ENCODE measurements around the gene CLSTN2. TPM values are rescaled to one million over a fixed set of nuclear protein-coding genes. Genes with fewer than 3 reads are reported as not detected.

The CLSTN2 gene
- polyA plus RNA-seq, 12 donors: 2.5 to 5.7 (median 3.4) TPM; not detected in 1

GRCh38 chr3:140453750-140454149 is 518.8 kb downstream of the CLSTN2 start:
- DNase-seq: no peak

GRCh38 chr3:140455521-140456214 is 520.7 kb downstream of the CLSTN2 start:
- no peak for DNase-seq

GRCh38 chr3:140456974-140457373 is 522.0 kb downstream of the CLSTN2 start:
- DNase-seq: no peak

- no peak for DNase-seq
These were observed 524.5 kb downstream of the CLSTN2 start for GRCh38 chr3:140459462-140459861.

- DNase-seq: no peak
These were observed 526.3 kb downstream of the CLSTN2 start for GRCh38 chr3:140461250-140461649.

- no peak for DNase-seq
These were observed 528.4 kb downstream of the CLSTN2 start for GRCh38 chr3:140463355-140463754.

- no peak for DNase-seq
These were observed 531.0 kb downstream of the CLSTN2 start for GRCh38 chr3:140465988-140466387.

- no peak for DNase-seq
These were observed 531.5 kb downstream of the CLSTN2 start for GRCh38 chr3:140466535-140466934.

GRCh38 chr3:140467104-140467577 is 532.2 kb downstream of the CLSTN2 start:
- DNase-seq: no peak

GRCh38 chr3:140467796-140468315 is 532.9 kb downstream of the CLSTN2 start:
- DNase-seq: no peak

GRCh38 chr3:140468407-140468806 is 533.4 kb downstream of the CLSTN2 start:
- no peak for DNase-seq

- no peak for DNase-seq
These were observed 534.5 kb downstream of the CLSTN2 start for GRCh38 chr3:140469491-140469890.

- DNase-seq: no peak
These were observed 535.2 kb downstream of the CLSTN2 start for GRCh38 chr3:140470211-140470610.

- DNase-seq: no peak
These were observed 536.0 kb downstream of the CLSTN2 start for GRCh38 chr3:140470962-140471361.

- DNase-seq: no peak
These were observed 537.5 kb downstream of the CLSTN2 start for GRCh38 chr3:140472306-140473020.

GRCh38 chr3:140487566-140487965 is 552.6 kb downstream of the CLSTN2 start:
- no peak for DNase-seq

GRCh38 chr3:140493271-140493670 is 558.3 kb downstream of the CLSTN2 start:
- DNase-seq: no peak

GRCh38 chr3:140494970-140495369 is 560.0 kb downstream of the CLSTN2 start:
- DNase-seq: no peak

- DNase-seq: no peak
These were observed 562.3 kb downstream of the CLSTN2 start for GRCh38 chr3:140497331-140497730.

- DNase-seq: peak; percentile 11
These were observed 564.3 kb downstream of the CLSTN2 start for GRCh38 chr3:140499114-140499757.

- DNase-seq: no peak
These were observed 565.5 kb downstream of the CLSTN2 start for GRCh38 chr3:140500473-140500872.

GRCh38 chr3:140501061-140501769 is 566.2 kb downstream of the CLSTN2 start:
- no peak for DNase-seq

Data from muscle of arm (tissue), 12 donors.